Dermis blood vessel endothelial cell (primary cell): ENCODE data around the gene VPS4A. TPM values are rescaled to one million over a fixed set of nuclear protein-coding genes. Genes with fewer than 3 reads are reported as not detected.
"Not testable (repeated sequence)": the region's sequence is repeated elsewhere in the genome, so short reads cannot be mapped to it uniquely, and the experiment has no call there.

Source experiments
- DNase-seq: peaks from one replicate; pipeline ENCODE4 v3.0.0; 2010
- total RNA-seq: library from RNA; depleted of rRNA; stranded (reverse); fragments of >200 nt; gene quantifications from 2 replicates; pipeline ENCODE4 v1.2.3, GENCODE V29; 2014

Gene VPS4A
- 35.4 and 38.3 TPM in 2 replicates for total RNA-seq

GRCh38 chr16:69310653-69311532 lies at the start of gene VPS4A:
Gene VPS4A, plus strand, starts transcription at chr16:69311350. Its CDS starts 162 bp downstream, at chr16:69311512.
- peak; percentile 97 for DNase-seq

- no peak for DNase-seq
These were observed 44.7 kb upstream of the VPS4A start for GRCh38 chr16:69266334-69267063.

- no peak for DNase-seq
These were observed 43.5 kb upstream of the VPS4A start for GRCh38 chr16:69267633-69268032.

- no peak for DNase-seq
These were observed 40.8 kb upstream of the VPS4A start for GRCh38 chr16:69270395-69270794.

GRCh38 chr16:69270831-69271230 lies 40.3 kb upstream of the VPS4A start:
- no peak for DNase-seq

GRCh38 chr16:69273009-69273408 lies 38.1 kb upstream of the VPS4A start:
- DNase-seq: no peak

GRCh38 chr16:69274699-69275235 lies 36.4 kb upstream of the VPS4A start:
- DNase-seq: no peak

GRCh38 chr16:69276148-69277115 lies 34.7 kb upstream of the VPS4A start:
- DNase-seq: no peak

- no peak for DNase-seq
These were observed 33.7 kb upstream of the VPS4A start for GRCh38 chr16:69277413-69277812.

GRCh38 chr16:69283851-69284250 lies 27.3 kb upstream of the VPS4A start:
- DNase-seq: no peak

- no peak for DNase-seq
These were observed 25.9 kb upstream of the VPS4A start for GRCh38 chr16:69285240-69285639.

GRCh38 chr16:69286941-69287713 lies 24.0 kb upstream of the VPS4A start:
- DNase-seq: peak; percentile 83

- not testable (repeated sequence) for DNase-seq
These were observed 19.5 kb upstream of the VPS4A start for GRCh38 chr16:69291657-69292056.

GRCh38 chr16:69293401-69293800 lies 17.7 kb upstream of the VPS4A start:
- DNase-seq: no peak

- DNase-seq: no peak
These were observed 17.1 kb upstream of the VPS4A start for GRCh38 chr16:69294051-69294450.

- not testable (repeated sequence) for DNase-seq
These were observed 14.4 kb upstream of the VPS4A start for GRCh38 chr16:69296771-69297170.

- DNase-seq: no peak
These were observed 12.9 kb upstream of the VPS4A start for GRCh38 chr16:69298261-69298660.

- DNase-seq: peak; percentile 60
These were observed 10.0 kb upstream of the VPS4A start for GRCh38 chr16:69301187-69301586.

GRCh38 chr16:69301861-69302260 lies 9.3 kb upstream of the VPS4A start:
- DNase-seq: peak; percentile 36

- DNase-seq: no peak
These were observed 8.8 kb upstream of the VPS4A start for GRCh38 chr16:69302301-69302700.

- no peak for DNase-seq
These were observed 5.1 kb upstream of the VPS4A start for GRCh38 chr16:69306031-69306430.
